Fibroblast of villous mesenchyme (primary cell): ENCODE data around the gene PTGDR. TPM values are rescaled to one million over a fixed set of nuclear protein-coding genes. Genes with fewer than 3 reads are reported as not detected.

ENCODE experiments used
- DNase-seq: peaks from one replicate; pipeline ENCODE4 v3.0.0-alpha.2; 2010; ENCODE audit warnings: low read depth
- H3K4me3 ChIP-seq: 2 replicates; pipeline ENCODE4 v1.5.1; 2011; ENCODE audit warnings: low read depth, mild to moderate bottlenecking, low read length
- total RNA-seq: library from RNA; depleted of rRNA; stranded (reverse); fragments of >200 nt; gene quantifications from 2 replicates; pipeline ENCODE4 v1.2.3, GENCODE V29; 2012
- TF ChIP-seq, protein P1 (sequence below): IDR thresholded peaks from 2 replicates; pipeline ENCODE4 v1.5.1; 2012; ENCODE audit warnings: low read depth, mild to moderate bottlenecking, low read length; ENCODE audit not compliant: insufficient read depth

PTGDR gene
- total RNA-seq, 1 donor: not detected

DNA sequence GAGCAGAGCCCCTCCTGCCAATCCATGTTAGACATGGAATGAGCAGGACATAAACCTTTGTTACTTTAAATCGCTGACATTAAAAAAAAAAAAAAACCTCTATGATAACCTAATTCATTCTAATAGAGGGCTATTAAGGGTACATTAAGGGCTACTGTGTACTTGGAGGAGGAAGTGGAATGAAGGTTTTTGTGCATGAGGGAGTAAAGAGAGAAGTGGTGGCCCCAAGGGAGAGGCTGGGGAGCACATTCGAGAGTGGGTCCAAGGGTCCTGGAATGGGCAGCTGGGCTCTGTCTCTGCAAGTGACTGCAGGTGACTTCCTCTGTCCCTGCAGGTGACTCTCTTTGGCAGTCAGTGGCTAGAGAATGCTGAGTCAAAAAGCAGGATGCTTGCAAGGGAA lies 32.1 kb upstream of the PTGDR start:
- TF ChIP-seq, protein P1, sequence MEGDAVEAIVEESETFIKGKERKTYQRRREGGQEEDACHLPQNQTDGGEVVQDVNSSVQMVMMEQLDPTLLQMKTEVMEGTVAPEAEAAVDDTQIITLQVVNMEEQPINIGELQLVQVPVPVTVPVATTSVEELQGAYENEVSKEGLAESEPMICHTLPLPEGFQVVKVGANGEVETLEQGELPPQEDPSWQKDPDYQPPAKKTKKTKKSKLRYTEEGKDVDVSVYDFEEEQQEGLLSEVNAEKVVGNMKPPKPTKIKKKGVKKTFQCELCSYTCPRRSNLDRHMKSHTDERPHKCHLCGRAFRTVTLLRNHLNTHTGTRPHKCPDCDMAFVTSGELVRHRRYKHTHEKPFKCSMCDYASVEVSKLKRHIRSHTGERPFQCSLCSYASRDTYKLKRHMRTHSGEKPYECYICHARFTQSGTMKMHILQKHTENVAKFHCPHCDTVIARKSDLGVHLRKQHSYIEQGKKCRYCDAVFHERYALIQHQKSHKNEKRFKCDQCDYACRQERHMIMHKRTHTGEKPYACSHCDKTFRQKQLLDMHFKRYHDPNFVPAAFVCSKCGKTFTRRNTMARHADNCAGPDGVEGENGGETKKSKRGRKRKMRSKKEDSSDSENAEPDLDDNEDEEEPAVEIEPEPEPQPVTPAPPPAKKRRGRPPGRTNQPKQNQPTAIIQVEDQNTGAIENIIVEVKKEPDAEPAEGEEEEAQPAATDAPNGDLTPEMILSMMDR: no peak
- H3K4me3 ChIP-seq: no peak overlapping the region
- DNase-seq: no peak

DNA sequence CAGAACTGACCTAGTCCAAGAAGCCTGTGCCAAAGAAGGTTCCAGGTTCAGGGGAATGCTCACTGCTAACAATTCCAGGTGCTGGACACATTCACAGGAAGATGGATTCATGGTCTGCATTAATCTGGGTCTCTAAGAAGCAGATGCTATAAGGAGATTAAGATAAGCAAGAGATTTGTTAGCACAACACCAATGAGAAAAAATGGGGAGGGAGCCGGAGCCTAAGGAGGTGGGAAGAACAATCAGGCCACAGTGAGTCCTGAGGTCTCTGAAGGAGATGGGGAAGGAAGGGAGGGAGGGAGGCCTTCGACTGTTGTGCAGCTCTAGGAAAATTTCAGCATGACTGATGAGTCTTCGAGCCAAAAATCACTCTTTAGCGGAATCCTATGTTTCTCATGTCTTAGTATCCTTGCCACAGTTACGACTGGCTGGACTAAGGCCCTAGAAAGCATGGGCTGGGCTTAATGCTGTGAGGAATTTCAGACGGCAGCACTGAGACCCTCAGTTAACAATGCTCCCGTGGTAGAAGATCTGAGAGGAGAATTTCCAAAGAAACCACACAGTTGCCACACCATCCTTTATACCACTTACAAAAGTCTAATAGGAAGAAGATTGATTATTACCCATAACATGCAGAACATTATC lies 31.5 kb upstream of the PTGDR start:
- TF ChIP-seq, protein P1: no peak
- DNase-seq: no peak
- no peak overlapping the region for H3K4me3 ChIP-seq

DNA sequence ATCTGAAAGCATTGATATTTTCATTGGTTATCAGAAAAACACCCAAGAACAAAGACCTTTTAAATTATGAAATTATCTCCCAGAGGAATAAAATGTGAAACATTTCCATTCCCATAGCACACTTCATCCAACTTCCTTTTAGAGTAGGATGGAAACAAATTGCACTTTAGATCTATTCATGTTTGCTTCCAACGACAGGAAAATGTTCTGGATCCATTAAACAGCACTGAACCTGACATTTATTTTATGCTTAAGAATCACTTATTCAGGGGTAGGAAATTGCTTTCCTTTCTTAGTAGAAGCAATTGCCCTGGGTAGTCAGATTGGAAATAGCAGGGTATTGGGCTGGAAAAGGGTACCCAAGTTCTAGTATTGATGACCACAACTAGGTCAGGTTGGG lies 28.8 kb upstream of the PTGDR start:
- TF ChIP-seq, protein P1: no peak
- no peak for DNase-seq
- H3K4me3 ChIP-seq: no peak overlapping the region

DNA sequence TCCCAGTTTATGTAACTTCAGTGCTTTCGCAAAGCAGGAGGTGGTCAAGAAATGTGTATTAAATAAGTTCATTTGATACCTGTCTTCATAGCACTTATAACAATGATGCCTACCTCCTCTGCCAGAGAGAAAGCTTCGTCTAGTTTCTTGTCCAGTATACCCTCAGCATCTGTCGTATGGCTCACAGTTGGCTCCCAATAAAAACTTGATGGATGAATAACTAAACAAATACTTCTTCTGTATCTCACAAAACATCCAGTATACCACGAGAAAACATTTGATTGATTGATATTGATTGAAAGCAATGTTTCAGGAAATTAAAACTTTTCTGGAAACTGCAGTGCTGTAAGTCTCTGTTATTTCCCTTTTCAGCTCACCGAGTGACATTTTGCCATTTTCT lies 26.9 kb upstream of the PTGDR start:
- no peak for DNase-seq
- TF ChIP-seq, protein P1: no peak
- no peak overlapping the region for H3K4me3 ChIP-seq

DNA sequence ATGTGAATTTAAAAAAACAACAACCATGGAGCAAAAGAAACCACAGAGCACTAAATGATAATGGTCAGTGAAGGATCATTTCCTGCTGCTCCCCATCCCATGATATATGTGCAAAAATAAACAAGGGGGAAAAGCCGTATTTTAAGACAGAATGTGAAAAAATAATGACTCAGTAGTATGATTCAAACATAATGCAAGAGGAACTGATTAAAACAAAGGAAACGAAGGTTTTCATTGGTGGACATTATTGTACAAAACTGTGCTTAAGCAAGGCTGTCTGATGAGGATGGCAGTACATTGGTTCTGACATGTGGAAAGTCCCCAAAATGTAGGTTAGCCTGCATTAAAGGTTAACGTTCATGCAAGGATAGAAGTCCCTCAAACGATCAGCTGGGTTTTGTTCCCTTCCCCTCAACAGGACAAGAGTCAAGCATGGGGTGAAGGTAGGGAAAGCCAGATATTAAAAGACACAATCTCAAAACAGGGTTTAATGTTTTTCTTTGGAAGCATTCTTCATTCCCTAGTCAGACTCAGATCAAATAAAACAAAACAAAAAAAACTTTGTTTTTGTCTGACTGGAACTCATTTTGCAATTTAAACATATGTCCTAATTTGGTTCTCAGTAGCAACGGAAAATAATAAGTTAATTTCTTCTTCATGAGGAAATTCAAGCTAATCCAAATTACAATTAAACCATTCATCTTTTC lies 26.3 kb upstream of the PTGDR start:
- peak; percentile 85 for DNase-seq
- TF ChIP-seq, protein P1: no peak
- peak overlapping the region; percentile 16 for H3K4me3 ChIP-seq

DNA sequence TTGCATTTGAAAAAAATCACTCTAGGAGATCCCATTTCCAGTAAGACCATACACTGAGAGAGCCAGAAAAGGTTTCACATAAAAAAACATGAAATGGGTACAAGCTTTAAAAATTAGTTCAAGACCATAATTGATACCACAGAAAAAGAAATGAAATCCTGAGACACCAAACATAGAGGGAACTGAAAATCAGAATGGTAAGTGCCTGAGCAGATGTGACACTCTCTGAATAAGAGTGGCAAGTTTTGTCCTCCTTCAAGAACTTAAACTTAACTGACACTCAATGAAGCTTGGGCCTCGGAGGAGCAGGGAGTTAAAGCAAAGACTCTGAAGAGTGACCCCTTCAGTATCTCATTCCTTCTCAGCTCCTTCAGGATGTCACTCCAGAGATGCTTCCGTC lies 23.2 kb upstream of the PTGDR start:
- H3K4me3 ChIP-seq: no peak overlapping the region
- TF ChIP-seq, protein P1: no peak
- no peak for DNase-seq
